Body of pancreas (tissue), 4 donors: ENCODE data around the gene TBCEL.

Experiments
- CTCF ChIP-seq, 7 experiments: fragments of 450-650 bp in 4 of 7; fragments of 200-600 bp in 3 of 7; sonication (generic) in 3 of 7; IDR thresholded peaks; one replicate each; pipeline ENCODE4 v1.5.1; 2016 to 2019; ENCODE audit warnings: antibody characterized with exemption in 7 of 7
- POLR2A ChIP-seq, 3 donors: fragments of 450-650 bp; IDR thresholded peaks; one replicate each; pipeline ENCODE4 v1.6.1; 2016; ENCODE audit warnings: antibody characterized with exemption in 3 of 3, mild to moderate bottlenecking in 2 of 3

- no peak for TF ChIP-seq CTCF (IDR thresholded peaks at IDR 0.05)
- no peak for TF ChIP-seq POLR2A (IDR thresholded peaks at IDR 0.05)
These were observed 89.7 kb downstream of the TBCEL start for GRCh38 chr11:121113611-121114010.
